GM21528 (cell line): ENCODE data around the gene CCR9.

Experiments
- ATAC-seq: cut with Tn5 transposase; IDR thresholded peaks from one replicate; pipeline ENCODE4 v1.9.1; 2021; ENCODE audit warnings: mild to moderate bottlenecking, moderate library complexity; ENCODE audit not compliant: unreplicated experiment, low FRiP score

CCR9 gene

GRCh38 chr3:45871780-45872179, 14.6 kb upstream of the CCR9 start:
- ATAC-seq, result no peak

GRCh38 chr3:45872569-45872968, 13.8 kb upstream of the CCR9 start:
- no peak for ATAC-seq

- ATAC-seq, result no peak
Measured at GRCh38 chr3:45873036-45873435, 13.3 kb upstream of the CCR9 start.

- no peak for ATAC-seq
Measured at GRCh38 chr3:45873638-45874037, 12.7 kb upstream of the CCR9 start.

- ATAC-seq, result no peak
Measured at GRCh38 chr3:45874677-45875346, 11.5 kb upstream of the CCR9 start.

GRCh38 chr3:45878124-45878523, 8.2 kb upstream of the CCR9 start:
- no peak for ATAC-seq

- ATAC-seq, result no peak
Measured at GRCh38 chr3:45880725-45881077, 5.6 kb upstream of the CCR9 start.

- ATAC-seq, result no peak
Measured at GRCh38 chr3:45881078-45882022, 5.0 kb upstream of the CCR9 start.

GRCh38 chr3:45884368-45885201, 1.8 kb upstream of the CCR9 start:
- no peak for ATAC-seq

GRCh38 chr3:45887285-45887684, 942 bp downstream of the CCR9 start:
- no peak for ATAC-seq

- no peak for ATAC-seq
Measured at GRCh38 chr3:45887759-45888511, 1.6 kb downstream of the CCR9 start.

- ATAC-seq, result no peak
Measured at GRCh38 chr3:45889337-45889736, 3.0 kb downstream of the CCR9 start.

- ATAC-seq, result no peak
Measured at GRCh38 chr3:45890405-45890804, 4.1 kb downstream of the CCR9 start.

- ATAC-seq, result no peak
Measured at GRCh38 chr3:45892161-45892560, 5.8 kb downstream of the CCR9 start.

GRCh38 chr3:45894015-45894414, 7.7 kb downstream of the CCR9 start:
- no peak for ATAC-seq

- no peak for ATAC-seq
Measured at GRCh38 chr3:45895686-45896468, 9.5 kb downstream of the CCR9 start.

- no peak for ATAC-seq
Measured at GRCh38 chr3:45896956-45897355, 10.6 kb downstream of the CCR9 start.

- ATAC-seq, result no peak
Measured at GRCh38 chr3:45904931-45905330, 18.6 kb downstream of the CCR9 start.

- ATAC-seq, result no peak
Measured at GRCh38 chr3:45905755-45906154, 19.4 kb downstream of the CCR9 start.
